OCI-LY3 (cell line): ENCODE data around the gene SUCLG2.

ENCODE experiments used
- EZH2phosphoT487 ChIP-seq: fragments of 200-600 bp; shearing (Covaris generic); IDR thresholded peaks from 2 replicates; pipeline ENCODE4 v1.6.1; 2018; ENCODE audit warnings: antibody characterized with exemption, mixed run types, low read depth
- TF ChIP-seq, protein P1 (sequence below): fragments of 200-600, 300-600 bp; sonication (generic); IDR thresholded peaks from 2 replicates; pipeline ENCODE4 v1.5.1; 2014; ENCODE audit warnings: antibody characterized with exemption, low read length, low read depth

DNA sequence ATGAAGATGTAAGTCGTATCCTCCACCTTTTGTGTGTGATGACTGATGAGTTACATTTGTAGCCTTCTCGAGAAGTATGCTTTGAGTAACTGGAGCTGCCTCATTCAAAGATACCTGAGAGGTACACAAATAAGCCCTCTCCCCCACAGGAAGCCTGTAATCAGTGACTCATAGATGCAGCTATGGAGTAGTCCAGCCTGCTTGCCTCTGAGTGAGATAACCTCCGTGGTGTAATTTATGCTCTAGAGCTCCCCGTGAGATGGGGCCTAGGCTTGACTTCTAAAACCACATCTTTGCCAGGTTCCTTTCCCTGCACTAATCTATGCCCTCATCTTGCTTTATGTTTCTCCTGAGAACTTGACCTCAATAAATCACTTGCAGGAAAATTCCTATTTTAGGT is 291.7 kb downstream of the SUCLG2 start:
- TF ChIP-seq, protein P1, sequence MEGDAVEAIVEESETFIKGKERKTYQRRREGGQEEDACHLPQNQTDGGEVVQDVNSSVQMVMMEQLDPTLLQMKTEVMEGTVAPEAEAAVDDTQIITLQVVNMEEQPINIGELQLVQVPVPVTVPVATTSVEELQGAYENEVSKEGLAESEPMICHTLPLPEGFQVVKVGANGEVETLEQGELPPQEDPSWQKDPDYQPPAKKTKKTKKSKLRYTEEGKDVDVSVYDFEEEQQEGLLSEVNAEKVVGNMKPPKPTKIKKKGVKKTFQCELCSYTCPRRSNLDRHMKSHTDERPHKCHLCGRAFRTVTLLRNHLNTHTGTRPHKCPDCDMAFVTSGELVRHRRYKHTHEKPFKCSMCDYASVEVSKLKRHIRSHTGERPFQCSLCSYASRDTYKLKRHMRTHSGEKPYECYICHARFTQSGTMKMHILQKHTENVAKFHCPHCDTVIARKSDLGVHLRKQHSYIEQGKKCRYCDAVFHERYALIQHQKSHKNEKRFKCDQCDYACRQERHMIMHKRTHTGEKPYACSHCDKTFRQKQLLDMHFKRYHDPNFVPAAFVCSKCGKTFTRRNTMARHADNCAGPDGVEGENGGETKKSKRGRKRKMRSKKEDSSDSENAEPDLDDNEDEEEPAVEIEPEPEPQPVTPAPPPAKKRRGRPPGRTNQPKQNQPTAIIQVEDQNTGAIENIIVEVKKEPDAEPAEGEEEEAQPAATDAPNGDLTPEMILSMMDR: no peak
- TF ChIP-seq EZH2phosphoT487: no peak
